ENCODE measurements around the gene SPAAR. TPM values are rescaled to one million over a fixed set of nuclear protein-coding genes. Genes with fewer than 3 reads are reported as not detected.

Gene SPAAR
- total RNA-seq, 1 experiment from 2014 or later = not detected

GRCh38 chr9:35948451-35948850 lies 39.2 kb downstream of the SPAAR start (continued):
- no peak for TF ChIP-seq REST (IDR thresholded peaks at IDR 0.05; ENCODE audit: low read depth)
- no peak for TF ChIP-seq ZFX (IDR thresholded peaks at IDR 0.05)

DNA sequence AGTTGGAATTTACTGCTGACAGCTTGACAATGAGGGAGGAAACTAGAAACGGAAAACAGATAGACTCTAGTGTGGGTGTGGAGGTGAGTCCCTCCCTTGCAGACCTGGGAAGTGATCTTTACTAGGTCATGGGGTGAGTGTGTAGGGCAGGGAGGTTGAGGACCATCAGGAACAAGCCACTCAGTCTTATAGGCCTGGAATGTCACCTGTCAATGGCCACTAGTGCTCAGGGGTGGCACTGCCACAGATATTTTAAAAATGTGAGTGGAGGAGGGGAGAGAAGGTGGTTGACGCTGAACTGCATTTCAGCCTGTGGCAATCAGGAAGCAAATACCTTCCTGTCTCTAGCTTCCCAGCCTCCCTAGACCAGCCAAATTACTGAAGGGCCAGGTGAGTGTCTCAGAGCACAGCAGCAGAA lies 39.6 kb downstream of the SPAAR start:
- Histone ChIP-seq H3K4me1 (ENCODE audit: control insufficient read depth in 1 of 2, insufficient read depth in 2 of 2, low read length in 2 of 2) (peaks cover 9 to 35% of the 10 kb centered on the region in 2 experiments), H4K20me1 (ENCODE audit: insufficient read depth) (no peaks in the 10 kb centered on the region), H3K9me2 (ENCODE audit: insufficient read depth) (no peaks in the 10 kb centered on the region), H3K36me3 (ENCODE audit: control insufficient read depth in 1 of 2, insufficient read depth in 2 of 2, low read length in 2 of 2) (no peaks in the 10 kb centered on the region), H2AFZ (ENCODE audit: low read depth, low read length, poor library complexity, severe bottlenecking) (peak overlapping the region; percentile 97), H3K4me3 (replicated peaks in 1 of 2; ENCODE audit: low read depth in 1 of 2, low read length in 2 of 2) (no peak overlapping the region), H3K9me3 (ENCODE audit: control insufficient read depth in 1 of 2, insufficient read depth in 1 of 2, low read depth in 1 of 2, low read length in 2 of 2) (no peaks in the 10 kb centered on the region), H3K27me3 (ENCODE audit: insufficient read depth, low read length) (no peaks in the 10 kb centered on the region), H3K79me2 (ENCODE audit: insufficient read depth, low read length) (no peaks in the 10 kb centered on the region), H3K27ac (ENCODE audit: low read depth, low read length) (no peak overlapping the region), H3K4me2 (ENCODE audit: low read length) (peak overlapping the region; percentile 53), H3K9ac (ENCODE audit: low read length) (peak overlapping the region; percentile 13)
- intact Hi-C loops (cut with micrococcal nuclease) = no loop called here
- ATAC-seq (peak; percentile 64), DNase-seq (ENCODE audit: low read depth, low spot score) (no peak)
- ChIA-PET CTCF (no interaction called here), RAD21 (ENCODE audit: low non-redundant PET in 1 of 2, low total read pairs in 2 of 2, uncharacterized antibody in 2 of 2, unreplicated experiment in 2 of 2) (no interaction called here), POLR2A (interaction anchor here (1.1 kb wide), 1 partner anchor 24 kb away, joined by 3 read pairs; no protein-coding TSS in a partner anchor)
- TF ChIP-seq CTCF (IDR thresholded peaks at IDR 0.05 in 2 of 3, conservative IDR thresholded peaks at IDR 0.05 in 1 of 3; ENCODE audit: borderline replicate concordance in 1 of 3, insufficient read depth in 1 of 3, low read depth in 2 of 3, low read length in 2 of 3) = 0 out of 6 replicates have a peak, but pooled peaks of 1 of the 3 experiments have one; percentile 13
- no peak for TF ChIP-seq CBX3 (IDR thresholded peaks at IDR 0.05; ENCODE audit: low read depth)
- TF ChIP-seq TCF7L2 (IDR thresholded peaks at IDR 0.05; ENCODE audit: borderline replicate concordance, extremely low read depth, insufficient read depth, insufficient read length) = no peak
- TF ChIP-seq YY1 (IDR thresholded peaks at IDR 0.05; ENCODE audit: extremely low read depth, insufficient replicate concordance, low read depth, low read length) = no peak
- BruUV-seq (replicated peaks) = no TSS peak
